Colonic mucosa (tissue), 4 donors: ENCODE results near the gene ABCA4. TPM values are rescaled to one million over a fixed set of nuclear protein-coding genes. Genes with fewer than 3 reads are reported as not detected.

Experiments used
- DNase-seq: peaks from one replicate; pipeline ENCODE4 v3.0.0-alpha.2; 2020
- H3K27ac ChIP-seq: fragments of 200-600 bp; one replicate; pipeline ENCODE4 v1.8.0; 2021
- H3K27me3 ChIP-seq: fragments of 200-600 bp; one replicate; pipeline ENCODE4 v1.8.0; 2021
- H3K36me3 ChIP-seq: fragments of 200-600 bp; one replicate; pipeline ENCODE4 v1.8.0; 2021
- H3K4me1 ChIP-seq: fragments of 200-600 bp; one replicate; pipeline ENCODE4 v1.8.0; 2021; ENCODE audit warnings: mild to moderate bottlenecking
- H3K4me3 ChIP-seq: fragments of 200-600 bp; one replicate; pipeline ENCODE4 v1.8.0; 2021
- H3K9ac ChIP-seq, 2 donors: one replicate each; pipeline ENCODE4 v1.7.0; 2013; ENCODE audit warnings: control low read depth in 2 of 2, low read depth in 2 of 2, low read length in 2 of 2
- H3K9me3 ChIP-seq: fragments of 200-600 bp; one replicate; pipeline ENCODE4 v1.8.0; 2021
- intact Hi-C: fragments of 100-400 bp; cut with DNase I; formaldehyde crosslinking; loops from one replicate; pipeline ENCODE4 v1.14.1; 2022
- total RNA-seq, 2 donors: library from RNA; stranded (reverse); fragmentation: NEBNext Ultra II Directional in 1 of 2; extraction: Animal tissue kit (Norgen Biotek cat#: 25700) in 1 of 2; gene quantifications; one replicate each; pipeline ENCODE4 v1.2.1, GENCODE V29; 2021
- TF ChIP-seq, protein P1 (sequence below): fragments of 200-600 bp; IDR thresholded peaks from one replicate; pipeline ENCODE4 v1.8.0; 2022; ENCODE audit warnings: antibody characterized with exemption, mild to moderate bottlenecking
- donor health status: healthy.
- donor health status: DM: no; HTN: no; CAD: no.
- donor health status: DM: no; HTN: no; CAD: no.

The ABCA4 gene
- total RNA-seq, 2 donors from 2014 or later: 0.02 to 0.27 TPM

DNA sequence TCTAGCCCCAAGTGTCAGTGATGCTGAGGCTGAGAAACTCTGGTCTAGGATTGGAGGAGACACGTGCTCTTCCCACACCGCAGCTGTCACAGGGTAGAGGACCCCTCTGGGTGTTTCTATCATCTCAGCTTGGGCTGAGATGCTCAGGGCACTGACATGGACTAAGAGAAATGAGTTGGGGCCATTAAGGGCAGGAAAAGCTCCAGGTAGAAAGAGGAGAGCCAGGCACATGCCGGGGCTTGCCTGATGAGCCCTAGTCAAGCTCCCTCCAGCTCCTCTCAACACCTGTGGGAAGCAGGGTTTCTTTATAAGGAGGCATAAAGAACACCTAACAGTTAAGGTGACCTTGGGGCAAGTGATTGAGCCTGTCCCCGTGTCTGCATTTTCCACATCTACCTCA lies 17.3 kb downstream of the ABCA4 start:
- TF ChIP-seq, protein P1, sequence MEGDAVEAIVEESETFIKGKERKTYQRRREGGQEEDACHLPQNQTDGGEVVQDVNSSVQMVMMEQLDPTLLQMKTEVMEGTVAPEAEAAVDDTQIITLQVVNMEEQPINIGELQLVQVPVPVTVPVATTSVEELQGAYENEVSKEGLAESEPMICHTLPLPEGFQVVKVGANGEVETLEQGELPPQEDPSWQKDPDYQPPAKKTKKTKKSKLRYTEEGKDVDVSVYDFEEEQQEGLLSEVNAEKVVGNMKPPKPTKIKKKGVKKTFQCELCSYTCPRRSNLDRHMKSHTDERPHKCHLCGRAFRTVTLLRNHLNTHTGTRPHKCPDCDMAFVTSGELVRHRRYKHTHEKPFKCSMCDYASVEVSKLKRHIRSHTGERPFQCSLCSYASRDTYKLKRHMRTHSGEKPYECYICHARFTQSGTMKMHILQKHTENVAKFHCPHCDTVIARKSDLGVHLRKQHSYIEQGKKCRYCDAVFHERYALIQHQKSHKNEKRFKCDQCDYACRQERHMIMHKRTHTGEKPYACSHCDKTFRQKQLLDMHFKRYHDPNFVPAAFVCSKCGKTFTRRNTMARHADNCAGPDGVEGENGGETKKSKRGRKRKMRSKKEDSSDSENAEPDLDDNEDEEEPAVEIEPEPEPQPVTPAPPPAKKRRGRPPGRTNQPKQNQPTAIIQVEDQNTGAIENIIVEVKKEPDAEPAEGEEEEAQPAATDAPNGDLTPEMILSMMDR: no peak
- H3K27ac ChIP-seq: no peak overlapping the region
- H3K4me1 ChIP-seq: no peaks in the 10 kb centered on the region
- intact Hi-C loops: no loop called here
- no peak for DNase-seq
- H3K9ac ChIP-seq: no peak overlapping the region
- H3K9me3 ChIP-seq: no peaks in the 10 kb centered on the region
- no peaks in the 10 kb centered on the region for H3K27me3 ChIP-seq
- H3K36me3 ChIP-seq: no peaks in the 10 kb centered on the region
- no peak overlapping the region for H3K4me3 ChIP-seq

DNA sequence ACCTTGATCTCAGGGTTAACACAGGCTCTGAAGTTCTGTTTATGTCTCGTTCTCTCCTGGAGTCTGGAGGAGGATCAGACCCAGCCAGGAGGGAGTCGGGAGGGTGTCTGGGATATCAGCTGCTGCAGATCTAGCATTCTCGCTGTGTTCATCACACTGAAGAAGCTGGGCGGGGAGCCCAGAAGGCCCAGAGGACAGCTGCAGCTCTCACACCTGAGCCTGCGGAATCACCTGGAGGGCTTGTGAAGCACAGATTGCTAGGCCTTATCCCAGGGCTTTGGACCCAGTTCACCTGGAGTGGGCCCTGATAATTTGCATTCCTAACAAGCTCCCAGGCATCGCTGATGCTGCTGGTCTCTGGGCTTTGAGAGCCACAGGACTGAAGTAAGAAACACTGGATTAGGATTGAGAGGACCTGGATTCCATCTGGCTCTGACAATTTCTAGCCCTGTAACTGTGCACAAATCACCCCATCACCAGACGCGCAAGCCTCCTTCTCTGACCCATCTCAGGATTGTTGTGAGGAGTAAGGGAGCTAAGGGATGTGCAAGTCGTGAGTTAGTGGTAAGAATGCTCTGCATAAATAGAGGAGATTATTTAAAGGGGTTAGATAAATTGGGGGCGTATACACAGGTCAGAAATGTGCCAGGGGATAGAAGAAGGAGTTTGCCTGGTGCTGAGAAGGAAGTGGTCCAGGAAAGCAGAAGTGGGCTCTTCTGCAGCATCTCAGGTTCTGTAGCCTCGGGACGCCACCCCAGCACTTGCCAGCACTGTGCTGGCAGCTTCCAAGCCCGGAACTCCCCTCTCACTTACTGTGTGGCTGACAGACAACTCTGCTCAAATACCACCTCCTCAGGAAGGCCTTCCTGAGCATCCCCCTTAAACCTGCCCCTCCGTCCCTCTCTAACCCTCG lies 19.1 kb downstream of the ABCA4 start:
- Histone ChIP-seq H3K4me1 (no peaks in the 10 kb centered on the region), H3K4me3 (no peak overlapping the region), H3K9ac (no peak overlapping the region), H3K27ac (no peak overlapping the region), H3K36me3 (no peaks in the 10 kb centered on the region), H3K27me3 (no peaks in the 10 kb centered on the region), H3K9me3 (no peaks in the 10 kb centered on the region)
- TF ChIP-seq, protein P1: no peak
- intact Hi-C loops: no loop called here
- no peak for DNase-seq

DNA sequence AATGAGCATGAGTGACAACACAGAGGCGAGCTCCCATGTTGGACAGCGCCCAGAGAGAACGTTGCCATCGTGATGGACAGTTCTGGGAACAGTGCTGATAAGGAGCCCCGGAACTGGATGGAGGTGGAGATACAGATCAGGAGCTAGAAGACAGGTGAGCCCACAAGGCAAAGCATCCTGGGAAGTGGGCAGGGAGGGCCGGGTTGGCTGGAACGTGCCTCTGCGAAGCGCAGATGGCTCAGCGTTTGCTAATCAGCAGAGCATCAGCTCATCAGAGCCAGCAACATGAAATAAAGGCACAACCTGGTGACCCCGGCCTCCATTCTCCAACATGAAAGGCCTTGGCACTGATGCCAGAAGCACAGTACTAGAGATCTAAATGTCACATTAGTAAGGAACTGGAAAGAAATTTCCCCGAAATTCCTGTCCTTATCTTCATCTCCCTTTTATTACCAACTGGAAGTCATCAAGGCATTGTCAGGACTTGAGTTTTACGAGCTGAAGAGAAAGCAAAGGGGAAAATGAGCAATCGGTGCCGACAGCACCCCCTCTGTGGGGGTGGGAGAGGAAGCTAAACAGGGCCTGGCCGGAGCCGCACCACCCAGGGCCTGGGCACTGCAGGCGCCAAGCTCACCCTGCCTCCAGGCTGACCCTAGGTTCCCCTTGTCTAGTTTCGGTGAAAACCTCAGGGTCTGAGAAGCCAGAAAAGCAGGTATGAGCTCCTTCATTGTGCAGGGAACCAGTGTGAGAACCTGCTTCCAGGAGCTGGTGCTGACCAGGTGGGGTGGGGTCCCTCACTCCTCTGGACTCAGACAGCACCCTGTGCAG lies 19.9 kb downstream of the ABCA4 start:
- Histone ChIP-seq H3K4me3 (no peak overlapping the region), H3K27me3 (no peaks in the 10 kb centered on the region), H3K27ac (no peak overlapping the region), H3K36me3 (no peaks in the 10 kb centered on the region), H3K9me3 (no peaks in the 10 kb centered on the region), H3K9ac (no peak overlapping the region), H3K4me1 (no peaks in the 10 kb centered on the region)
- DNase-seq: no peak
- intact Hi-C loops: no loop called here
- TF ChIP-seq, protein P1: no peak

DNA sequence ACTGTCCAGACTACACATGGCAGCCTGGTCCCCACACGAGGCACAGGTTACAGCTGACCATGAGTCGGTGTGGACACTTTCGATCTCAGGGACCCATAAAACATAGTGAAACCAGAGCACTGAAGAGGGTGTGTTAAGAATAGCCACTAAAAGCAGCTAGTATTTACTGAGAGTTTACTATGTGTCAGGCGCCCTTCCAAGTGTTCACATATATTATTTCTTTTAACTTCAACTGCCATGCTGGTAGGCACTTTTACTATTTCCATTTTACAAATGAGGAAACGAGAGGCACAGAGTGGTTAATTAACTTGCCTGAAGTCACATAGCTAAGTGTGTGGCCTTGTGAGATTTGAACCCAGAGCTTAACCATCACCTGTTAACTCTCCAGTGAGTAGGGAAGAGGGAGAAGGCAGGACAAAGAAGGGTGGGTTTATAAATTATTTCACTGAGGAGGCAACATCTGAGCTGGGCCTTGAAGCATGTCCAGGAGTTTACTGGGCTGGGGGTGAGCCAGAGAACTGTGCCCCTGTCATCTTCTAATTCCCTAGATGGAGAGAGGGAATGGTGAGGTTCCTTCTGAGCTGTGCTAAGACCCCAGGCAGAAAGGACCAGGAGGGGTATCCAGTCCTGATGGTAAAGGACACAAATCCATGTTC lies 20.7 kb downstream of the ABCA4 start:
- no peaks in the 10 kb centered on the region for H3K9me3 ChIP-seq
- H3K27ac ChIP-seq: no peak overlapping the region
- no peak overlapping the region for H3K9ac ChIP-seq
- TF ChIP-seq, protein P1: no peak
- H3K27me3 ChIP-seq: no peaks in the 10 kb centered on the region
- no peaks in the 10 kb centered on the region for H3K36me3 ChIP-seq
- intact Hi-C loops: no loop called here
- no peak overlapping the region for H3K4me3 ChIP-seq
- DNase-seq: no peak
- no peaks in the 10 kb centered on the region for H3K4me1 ChIP-seq

DNA sequence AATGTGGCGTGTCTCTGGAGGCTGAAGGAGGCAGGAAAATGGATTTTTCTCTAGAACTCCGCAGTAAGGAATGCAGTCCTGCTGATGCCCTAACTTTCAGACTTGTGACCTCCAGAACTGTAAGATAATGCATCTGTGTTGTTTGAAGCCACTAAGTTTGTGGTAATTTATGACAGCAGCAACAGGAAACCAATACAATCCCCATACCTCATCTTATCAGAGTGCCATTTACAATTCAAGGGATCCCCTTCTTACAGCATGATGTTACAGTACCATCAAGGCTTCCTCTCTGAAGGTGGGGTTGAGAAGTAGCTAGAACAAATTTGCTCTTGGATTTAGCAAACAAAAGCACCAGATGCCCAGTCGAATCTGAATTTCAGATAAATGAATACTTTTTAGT lies 21.6 kb downstream of the ABCA4 start:
- Histone ChIP-seq H3K4me1 (no peaks in the 10 kb centered on the region), H3K27ac (no peak overlapping the region)
- TF ChIP-seq, protein P1: no peak

More for the DNA sequence above, 21.6 kb downstream of the ABCA4 start:
- intact Hi-C loops: no loop called here
- DNase-seq: no peak
- Histone ChIP-seq H3K36me3 (no peaks in the 10 kb centered on the region), H3K9me3 (no peaks in the 10 kb centered on the region), H3K27me3 (no peaks in the 10 kb centered on the region), H3K4me3 (no peak overlapping the region), H3K9ac (no peak overlapping the region)
